SK-N-MC (cell line): ENCODE results near the gene BHLHE23.

Experiments used
- EZH2 ChIP-seq: fragments of 200-600 bp; sonication (generic); IDR thresholded peaks from one replicate; pipeline ENCODE4 v1.6.1; 2017; ENCODE audit warnings: antibody characterized with exemption
- FOXP2 ChIP-seq: optimal IDR thresholded peaks from 2 replicates; pipeline ENCODE3; 2011; ENCODE audit warnings: mild to moderate bottlenecking, moderate library complexity; ENCODE audit not compliant: insufficient read depth; ENCODE audit errors: extremely low read length, control extremely low read depth
- POLR2AphosphoS5 ChIP-seq: IDR thresholded peaks from 2 replicates; pipeline ENCODE4 v1.6.1; 2012; ENCODE audit warnings: mild to moderate bottlenecking, low read depth, low read length, borderline replicate concordance

DNA sequence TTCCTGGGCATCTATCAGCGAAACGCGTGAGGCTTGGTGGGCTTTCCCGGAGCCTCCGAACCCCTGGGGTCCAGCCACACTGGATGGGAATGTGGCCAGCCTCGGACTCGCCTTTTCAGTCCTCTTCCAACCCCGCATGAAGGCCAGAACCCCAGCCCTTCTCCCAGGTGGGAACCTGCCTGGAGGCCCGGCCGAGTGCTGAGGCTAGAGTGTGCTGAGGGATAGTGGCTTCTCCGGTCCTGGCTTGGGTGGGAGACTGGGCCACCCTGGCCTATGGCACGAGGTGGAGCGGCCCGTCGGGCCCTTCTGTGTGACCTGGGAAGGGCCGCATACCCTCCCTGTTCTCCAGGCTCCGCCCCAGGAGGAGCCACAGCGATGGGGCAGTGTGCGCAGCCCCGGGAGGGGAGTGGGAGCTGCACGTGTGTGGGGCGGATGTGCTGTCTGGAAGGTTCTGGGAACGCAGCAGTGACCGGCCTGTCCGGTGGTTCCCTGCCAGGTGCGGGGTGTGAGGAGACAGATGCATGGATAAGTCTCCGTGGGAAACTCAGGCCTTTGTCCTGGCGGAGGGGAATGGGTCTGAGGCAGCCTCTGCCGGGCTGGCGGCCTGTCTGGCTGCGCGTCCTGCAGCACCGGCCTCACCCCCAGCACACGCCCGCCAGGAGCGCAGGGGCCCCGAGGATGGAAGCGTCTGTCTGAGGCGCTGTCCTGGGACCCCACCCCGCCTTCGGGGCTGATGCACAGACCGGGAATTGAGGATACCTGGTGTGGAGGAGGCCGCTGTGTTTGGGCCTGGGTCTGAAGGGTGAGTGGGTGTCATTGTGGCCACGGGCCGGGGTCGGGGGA is 1.1 kb upstream of the BHLHE23 start:
- TF ChIP-seq EZH2 (no peak), POLR2AphosphoS5 (no peak), FOXP2 (no peak)
